HG02623 (cell line): Measurements from ENCODE around the gene COX6A1.

ENCODE experiments used
- ATAC-seq: cut with Tn5 transposase; IDR thresholded peaks from one replicate; pipeline ENCODE4 v1.9.1; 2021; ENCODE audit warnings: moderate library complexity; ENCODE audit not compliant: unreplicated experiment

Gene COX6A1

DNA sequence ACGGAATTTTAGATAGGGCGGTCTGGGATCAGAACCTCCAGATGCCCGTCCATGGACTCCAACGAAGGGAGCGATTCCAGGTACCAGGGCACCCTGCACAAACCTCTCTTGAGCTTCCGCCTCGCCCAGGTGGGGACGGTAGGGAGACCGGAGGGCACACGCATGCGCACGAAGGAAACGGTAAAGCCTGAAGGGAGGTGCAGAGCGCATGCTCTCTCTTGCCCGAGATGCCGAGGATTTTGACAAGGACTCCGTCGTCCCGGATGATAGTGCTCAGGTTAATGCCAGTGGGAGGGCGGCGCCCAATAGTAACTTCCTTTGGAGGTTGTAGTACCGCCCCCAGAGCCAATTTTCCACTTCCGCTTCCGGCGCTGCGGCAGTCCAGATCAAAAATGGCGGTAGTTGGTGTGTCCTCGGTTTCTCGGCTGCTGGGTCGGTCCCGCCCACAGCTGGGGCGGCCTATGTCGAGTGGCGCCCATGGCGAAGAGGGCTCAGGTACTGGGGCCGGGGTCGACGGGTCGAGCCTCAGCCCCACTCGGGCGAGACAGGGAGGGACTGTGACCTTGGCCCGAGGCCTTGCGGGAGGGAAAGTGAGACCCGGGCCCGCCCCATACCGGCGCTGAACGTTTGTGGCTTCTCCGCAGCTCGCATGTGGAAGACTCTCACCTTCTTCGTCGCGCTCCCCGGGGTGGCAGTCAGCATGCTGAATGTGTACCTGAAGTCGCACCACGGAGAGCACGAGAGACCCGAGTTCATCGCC lies at the start of gene COX6A1:
COX6A1 (plus strand) TSS at position 379 of the 760 bp plus-strand sequence; CDS start at position 393, 14 bp downstream.
- peak; percentile 97 for ATAC-seq

DNA sequence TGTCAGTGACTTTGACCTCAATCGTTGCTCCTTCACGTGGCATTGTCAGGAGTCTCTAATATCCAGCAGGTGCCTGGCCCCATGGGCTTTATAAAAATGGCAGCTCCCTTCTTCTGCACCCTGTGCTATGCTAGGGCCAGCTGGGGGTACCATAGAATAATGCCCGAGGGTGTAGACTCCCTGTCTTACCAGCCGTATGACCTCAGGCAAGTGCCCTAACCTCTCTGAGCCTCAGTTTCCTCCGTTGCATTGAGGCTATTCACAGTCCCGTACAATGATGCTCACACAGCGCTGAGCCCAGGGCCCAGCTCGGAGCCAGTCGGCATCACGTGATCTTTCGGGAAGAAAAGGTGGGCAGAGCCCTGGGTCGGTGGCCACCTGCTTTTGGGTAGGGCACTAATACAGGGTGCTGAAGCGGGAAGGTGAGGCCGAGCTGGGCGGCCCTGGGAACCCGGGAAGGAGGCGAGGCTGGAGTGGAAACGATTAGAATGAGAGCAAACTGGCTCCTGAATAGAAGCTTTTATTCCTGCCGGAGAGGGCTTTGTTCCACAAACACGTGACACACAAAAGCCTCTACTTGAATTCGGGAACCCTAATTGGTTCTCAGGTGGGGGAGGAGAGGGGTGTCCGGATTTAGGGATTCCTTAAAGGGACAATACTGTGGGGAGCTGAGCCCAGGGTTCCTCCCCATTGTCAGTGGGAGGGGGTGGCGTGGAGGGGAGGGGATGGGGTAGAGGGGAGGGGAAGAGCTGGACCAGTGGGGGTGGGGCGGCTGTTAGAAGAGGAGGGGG lies 49.0 kb upstream of the COX6A1 start:
- ATAC-seq, result no peak

DNA sequence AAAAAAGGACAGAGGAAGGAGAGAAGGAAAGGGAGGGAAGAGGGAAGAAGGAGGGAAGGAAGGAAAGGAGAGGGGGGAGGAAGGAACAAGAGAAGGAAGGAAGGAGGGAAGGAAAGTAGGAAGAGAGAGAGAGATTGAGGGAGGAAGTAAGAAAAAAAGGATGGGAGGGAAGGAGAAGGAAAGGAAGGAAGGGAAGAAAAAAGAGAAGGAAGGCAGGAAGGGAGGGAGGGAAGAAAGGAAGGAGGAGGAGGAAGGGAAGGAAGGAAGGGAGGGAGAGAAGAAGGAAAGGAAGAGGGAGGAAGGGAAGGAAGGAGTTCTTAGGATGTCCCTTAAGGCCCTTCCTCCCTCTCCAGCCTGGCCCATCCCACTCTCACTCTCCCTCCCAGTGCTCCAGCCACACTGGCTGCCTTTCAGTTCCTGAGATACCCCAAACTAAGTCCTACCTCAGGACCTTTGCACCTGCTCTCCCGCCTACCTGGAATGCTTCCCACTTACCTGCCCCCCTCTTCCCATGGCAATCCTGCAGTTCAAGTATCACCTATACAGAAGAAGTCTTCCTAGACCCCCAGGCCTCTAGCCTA lies 47.3 kb upstream of the COX6A1 start:
- ATAC-seq, result no peak

DNA sequence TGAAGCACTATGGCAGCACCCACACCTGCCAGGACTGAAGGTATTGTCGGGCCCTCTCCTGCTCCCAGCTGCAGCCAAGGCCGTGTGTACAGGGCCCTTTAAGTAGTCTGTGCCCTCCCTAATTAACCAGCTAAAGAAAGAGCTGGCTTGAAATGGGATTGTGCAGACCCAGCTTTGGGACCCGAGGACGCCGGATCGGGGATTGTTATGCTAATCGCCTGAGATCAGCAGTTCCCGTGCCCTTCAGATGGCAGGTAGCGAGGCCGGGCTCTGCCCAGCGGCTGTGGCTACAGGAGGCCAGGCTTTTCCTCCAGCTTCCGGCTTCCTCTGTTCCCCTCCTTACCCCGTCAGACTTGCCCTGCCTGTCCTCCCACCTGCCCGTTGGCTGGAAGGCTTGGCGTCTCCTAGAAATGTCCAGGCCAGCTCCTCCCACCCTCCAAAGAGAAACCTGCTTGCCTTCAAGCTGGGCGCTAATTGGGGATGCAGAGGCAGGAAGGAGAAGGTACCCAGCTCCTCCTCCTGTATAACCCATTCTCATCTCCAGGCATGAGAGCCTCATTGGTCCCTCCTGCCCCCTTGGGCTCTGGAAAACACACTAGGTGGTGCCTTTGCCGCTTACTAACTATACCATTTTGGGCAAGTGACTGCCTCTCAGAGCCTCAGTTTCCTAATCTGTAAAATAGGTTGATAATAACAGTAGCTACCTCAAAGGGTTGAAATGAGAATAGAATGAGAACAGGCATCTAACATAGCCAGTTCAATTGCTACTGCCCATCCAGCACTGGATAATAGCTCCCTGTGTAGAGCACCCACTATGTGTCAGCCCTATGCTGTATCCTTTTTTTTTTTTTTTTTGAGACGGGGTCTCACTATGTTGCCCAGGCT lies 43.2 kb upstream of the COX6A1 start:
- no peak for ATAC-seq

DNA sequence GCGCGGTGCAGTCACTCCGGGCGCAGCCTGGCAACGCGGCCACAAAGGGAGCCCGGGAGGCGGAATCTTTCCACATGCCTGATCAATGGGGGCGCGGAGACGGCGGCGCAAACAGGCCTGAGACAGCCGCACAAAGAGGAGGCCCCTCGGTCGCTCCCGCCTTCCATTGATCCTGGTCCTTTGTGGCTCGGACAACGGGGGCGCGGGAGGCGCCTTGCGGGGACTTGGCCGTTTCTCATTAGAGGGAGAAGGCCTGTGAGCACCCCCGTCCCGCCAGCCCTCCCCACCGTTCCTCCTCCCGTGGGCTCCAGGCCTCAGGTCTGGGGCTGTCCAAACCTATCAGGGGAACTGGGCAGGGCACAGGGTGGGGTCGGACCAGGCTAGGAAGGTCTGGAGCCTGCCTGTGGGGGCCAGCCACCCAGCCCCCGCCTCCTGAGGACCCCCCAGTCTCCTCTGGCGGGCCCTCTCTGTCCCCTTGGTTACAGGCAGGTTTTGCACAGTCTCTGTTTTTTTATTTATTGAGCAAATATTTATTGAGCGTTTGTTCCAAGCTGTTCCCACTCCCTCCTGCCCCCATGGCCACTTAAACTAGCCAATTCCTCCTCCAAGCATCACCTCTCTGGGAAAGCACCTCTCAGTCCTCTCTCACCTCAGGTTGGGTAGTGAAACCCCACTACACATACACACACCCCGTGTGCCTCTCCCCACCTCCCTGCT lies 39.9 kb upstream of the COX6A1 start:
- no peak for ATAC-seq

DNA sequence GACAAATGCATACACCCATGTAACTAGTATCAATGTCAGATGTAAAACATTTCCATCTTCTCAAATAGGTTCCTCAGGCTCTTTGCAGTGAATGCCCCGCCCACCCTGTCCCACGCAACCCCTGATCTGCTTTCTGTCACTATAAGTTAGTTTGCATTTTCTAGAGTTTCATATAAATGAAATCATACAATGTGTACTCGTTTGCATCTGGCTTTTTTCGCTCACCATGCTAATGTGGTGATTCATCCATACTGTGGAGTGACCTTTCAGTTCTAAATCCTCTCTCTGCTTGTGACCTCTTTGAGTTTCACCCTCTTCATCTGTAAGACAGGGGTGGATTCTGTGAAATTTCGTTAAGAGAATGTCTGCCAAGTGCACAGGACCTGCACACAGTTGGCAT lies 38.4 kb upstream of the COX6A1 start:
- no peak for ATAC-seq

DNA sequence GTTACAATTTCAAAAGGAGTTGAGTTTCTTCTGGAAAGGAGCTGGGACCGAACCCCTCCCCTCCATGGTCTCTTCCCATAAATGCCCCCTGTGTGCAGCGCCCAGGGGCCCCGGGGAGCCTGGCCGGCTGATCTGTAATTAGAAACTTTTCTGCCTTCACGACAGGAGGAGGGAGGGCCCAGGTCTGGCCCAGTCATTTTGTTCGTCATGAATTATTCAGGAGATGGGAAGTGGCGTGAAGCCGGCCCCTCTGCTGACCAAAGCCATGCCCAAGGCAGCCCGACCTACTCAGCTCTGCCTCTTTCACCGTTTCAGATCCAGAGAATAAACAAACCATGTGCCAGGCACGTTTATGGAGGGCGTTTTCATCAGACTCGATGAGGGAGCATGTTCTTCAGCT lies 35.7 kb upstream of the COX6A1 start:
- no peak for ATAC-seq

DNA sequence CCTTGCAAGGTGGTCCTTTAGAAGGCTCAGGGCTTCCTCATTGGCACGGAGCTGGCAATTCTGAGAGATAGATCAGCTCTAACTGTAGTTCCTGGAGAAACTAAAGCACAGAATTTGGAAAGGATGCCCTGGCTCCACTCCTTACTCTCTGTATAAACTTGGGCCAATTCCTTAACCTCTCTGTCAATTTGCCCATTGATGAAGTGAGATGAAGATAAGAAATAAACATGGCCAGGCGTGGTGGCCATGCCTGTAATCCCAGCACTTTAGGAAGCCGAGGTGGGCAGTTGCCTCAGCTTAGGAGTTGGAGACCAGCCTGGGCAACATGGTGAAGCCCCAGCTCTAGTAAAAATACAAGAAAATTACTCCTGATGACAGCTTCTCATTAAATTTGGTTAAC lies 34.0 kb upstream of the COX6A1 start:
- ATAC-seq, result no peak

DNA sequence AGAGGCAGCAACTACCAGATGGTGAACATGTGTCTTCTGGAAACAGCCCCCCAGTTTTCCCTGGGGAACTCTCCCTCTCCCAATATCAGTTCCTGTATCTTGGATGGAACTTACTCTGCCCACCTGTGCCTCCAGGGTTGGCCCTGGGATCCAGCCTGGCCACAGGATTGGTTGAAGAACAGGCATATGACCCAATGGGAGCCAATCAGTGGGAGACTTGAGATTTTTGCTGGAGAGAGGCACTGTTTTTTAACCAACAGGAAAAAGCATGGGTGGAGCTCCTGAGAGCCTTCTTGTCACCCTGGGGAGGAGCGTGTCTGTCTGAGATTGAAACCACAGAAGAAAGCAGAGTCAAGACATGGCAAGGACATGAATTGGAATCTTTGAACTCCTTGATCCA lies 33.6 kb upstream of the COX6A1 start:
- no peak for ATAC-seq

DNA sequence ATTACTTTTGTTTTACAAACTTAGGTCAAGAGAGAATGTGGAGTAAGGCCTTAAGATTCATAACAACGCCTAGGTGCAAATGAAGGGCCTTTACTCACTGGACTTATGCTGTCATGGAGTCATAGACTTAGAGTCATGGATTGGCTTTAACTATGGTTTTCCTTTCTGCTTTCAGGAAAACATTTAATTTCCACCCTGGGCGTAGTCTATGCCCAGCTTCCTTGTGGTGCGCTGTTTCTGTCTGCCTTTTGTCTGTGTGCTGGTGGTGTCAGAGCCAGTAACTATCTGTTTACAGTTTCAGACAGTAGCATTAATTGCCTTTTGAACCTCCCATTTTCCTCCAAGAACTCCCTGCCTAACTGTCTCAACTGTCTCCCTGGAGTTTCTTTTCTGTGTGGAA lies 31.8 kb upstream of the COX6A1 start:
- no peak for ATAC-seq

DNA sequence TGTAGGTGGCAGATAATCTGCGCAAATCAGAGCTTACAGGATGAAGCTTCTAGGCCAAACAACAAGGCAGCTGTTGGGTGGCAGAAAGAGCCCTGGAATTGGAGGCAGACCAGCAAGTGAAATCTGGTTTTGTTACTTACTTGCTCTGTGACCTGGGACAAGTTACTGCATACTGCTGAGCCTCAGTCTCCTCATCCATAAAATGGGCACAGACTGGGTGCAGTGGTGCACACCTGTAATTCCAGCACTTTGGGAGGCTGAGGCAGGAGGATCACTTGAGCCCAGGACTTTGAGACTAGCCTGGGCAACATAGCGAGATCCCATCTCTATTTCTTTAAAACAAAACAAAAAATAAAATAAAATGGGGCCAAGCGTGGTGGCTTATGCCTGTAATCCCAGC lies 31.4 kb upstream of the COX6A1 start:
- ATAC-seq, result no peak

DNA sequence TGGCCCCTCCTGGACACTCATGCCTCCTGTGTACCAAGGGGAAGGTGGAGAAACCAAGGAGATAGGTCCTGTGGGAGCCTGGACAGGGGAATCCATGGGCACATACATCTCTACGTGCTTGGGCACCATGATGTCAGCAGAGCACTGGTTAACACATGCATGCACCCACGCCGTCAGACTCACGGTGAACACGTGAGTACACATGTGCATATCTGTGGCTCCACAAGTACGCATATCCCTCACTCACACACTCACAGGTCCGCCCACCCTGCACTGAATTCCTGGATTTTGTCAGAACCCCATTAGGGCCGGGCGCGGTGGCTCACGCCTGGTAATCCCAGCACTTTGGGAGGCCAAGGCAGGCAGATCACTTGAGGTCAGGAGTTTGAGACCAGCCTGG lies 29.1 kb upstream of the COX6A1 start:
- ATAC-seq, result no peak

DNA sequence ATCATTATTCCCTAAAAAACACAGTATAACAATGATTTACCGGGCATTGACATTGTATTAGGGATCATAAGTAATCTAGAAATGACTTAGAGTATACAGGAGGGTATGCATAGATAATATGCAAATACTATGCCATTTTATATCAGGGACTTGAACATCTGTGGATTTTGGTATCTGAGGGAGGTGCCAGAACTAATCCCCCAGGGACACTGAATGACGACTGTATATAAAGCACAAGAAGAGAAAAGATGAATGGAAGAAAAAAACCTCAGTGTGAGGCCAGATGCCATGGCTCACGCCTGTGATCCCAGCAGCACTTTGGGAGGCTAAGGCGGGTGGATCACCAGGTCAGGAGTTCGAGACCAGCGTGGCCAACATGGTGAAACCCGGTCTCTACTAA lies 25.5 kb upstream of the COX6A1 start:
- ATAC-seq, result no peak

DNA sequence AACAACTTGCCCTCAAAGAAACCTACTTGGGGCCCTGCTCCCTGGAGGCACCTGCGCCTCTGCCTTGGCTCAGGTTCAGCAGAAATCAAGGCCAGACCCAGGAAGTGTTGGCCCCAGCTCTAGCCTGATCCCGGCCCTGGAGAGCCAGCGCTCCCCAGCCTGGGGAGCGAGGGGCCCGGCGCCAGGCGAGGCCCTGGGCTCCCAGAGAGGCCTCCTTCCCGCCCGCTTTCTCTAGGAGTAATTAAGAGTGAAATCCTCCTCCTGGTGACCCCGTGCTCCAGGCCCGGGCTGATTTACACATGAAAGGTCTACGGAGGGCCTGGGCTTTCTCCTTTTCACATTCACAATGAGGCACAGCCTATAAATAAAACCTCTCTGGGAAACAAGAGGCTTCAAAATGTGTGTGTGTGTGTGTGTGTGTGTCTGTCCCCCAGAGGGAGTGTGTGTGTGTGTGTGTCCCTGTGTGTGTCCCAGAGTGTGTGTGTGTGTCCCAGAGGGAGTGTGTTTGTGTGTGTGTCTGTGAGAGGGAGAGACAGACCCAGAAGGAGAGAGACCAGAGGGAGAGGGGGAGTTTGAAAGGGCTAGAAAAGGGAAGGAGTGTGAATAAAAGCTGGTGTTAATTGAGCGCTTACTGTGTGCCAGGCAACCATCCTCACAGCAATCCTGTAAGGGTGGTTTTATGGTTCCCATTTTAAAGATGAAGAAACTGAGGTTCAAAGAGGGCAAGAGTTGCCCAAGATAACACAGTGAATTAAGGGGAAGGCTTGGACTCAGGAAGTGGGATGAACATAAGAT lies 23.8 kb upstream of the COX6A1 start:
- ATAC-seq, result no peak

DNA sequence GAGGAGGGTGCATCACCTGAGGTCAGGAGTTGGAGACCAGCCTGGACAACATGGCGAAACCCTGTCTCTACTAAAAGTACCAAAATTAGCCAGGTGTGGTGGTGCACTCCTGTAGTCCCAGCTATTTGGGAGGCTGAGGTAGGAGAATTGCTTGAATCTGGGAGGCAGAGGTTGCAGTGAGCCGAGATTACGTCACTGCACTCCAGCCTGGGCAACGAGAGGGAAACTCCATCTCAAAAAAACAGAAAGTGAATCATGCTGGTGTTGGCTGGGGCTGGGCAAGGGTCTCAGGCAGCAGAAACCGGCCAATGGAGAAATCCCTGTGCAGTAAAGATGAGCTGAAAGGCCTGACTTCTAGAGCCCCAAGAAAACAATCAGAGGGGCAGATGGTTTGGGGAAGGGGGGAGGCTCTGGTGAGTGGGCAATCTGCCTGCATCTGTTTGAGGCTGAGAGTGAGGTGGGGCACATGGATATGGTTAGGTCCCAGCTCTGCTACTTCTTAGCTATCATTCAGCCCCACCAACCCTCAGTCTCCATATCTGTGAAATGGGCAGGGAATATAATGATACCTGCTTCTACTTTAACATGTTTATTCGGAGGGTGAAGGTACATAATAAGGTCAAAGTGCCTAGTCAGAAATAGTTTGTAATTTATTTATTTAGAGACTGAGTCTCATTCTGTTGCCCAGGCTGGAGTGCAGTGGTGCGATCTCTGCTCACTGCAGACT lies 21.3 kb upstream of the COX6A1 start:
- ATAC-seq, result no peak

DNA sequence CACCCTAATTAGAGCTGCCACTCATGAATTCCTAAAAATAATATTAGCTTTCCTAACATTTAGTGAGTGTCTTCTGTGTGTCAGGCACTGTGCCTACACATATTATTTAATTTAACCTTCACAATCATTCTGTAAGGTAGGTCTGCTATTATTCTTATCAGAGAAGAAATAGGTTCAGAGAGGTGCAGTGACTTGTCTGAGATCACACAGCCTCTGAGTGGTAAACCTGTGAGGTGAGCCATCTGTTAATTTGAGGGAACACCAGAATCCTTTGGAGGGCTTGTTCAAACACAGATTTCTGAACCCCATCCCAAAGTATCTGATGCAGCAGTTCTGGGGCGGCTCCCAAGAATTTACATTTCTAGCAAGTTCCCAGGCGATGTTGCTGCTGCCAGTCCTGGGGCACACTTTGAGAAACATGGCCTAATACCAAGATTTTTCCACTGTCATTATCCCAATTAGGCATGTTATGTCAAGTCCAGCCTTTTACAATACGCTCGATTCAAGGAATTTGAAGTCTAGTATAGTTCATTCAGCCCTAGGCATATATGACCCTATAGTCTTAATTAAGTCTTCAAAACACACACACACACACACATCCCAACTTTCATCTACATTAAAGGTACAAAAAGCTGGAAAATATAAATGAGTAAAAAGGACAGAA lies 19.9 kb upstream of the COX6A1 start:
- ATAC-seq, result no peak

DNA sequence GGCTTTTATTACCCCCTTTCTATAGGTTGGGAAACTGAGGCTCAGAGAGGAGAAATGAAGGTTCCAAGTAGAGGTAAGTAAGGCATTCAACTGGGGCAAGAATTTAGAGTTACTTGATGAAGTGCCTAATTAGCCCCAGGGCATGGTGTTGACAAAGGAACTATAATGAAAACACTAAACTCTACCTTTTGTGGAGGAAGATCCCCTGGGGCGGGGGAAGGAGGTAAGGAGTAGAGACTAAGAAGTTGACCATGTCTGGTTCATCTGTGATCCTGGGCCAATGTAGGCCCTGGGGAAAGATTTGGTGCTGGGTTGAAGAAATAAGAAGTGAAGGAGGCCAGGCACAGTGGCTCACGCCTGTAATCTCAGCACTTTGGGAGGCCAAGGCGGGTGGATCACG lies 16.2 kb upstream of the COX6A1 start:
- no peak for ATAC-seq

DNA sequence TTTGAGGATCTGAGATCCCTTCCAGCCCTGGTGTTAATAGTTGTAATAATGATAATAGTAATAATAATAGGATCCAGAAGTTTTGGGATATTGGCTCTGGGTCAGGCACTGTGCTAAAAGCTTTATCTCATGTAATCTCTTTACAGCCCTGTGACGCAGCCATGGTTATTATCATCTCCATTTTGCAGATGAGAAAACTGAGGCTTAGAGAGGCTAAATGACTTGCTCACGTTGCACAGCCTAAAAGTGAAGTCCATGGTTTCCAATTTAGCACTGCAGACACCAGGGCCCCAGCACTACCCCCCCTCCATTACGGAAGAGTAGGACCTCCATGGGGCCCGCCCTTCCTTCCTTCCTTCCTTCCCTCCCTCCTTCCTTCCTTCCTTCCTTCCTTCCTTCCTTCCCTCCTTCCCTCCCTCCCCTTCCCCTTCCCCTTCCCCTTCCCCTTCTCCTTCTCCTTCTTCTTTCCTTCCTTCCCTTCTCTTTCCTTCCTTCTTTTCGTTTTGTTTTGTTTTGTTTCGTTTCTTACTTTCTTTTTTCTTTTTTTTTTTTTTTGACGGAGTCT lies 14.9 kb upstream of the COX6A1 start:
- ATAC-seq, result no peak
